Prostate gland (tissue), 2 donors: Measurements from ENCODE around the gene FGD5.

ENCODE experiments used
- CTCF ChIP-seq, 4 experiments: fragments of 200-600 bp in 2 of 4; fragments of 450-650 bp in 2 of 4; sonication (generic) in 2 of 4; IDR thresholded peaks; 1 replicate in 3 of 4; 2 replicates in 1 of 4; pipeline ENCODE4 v1.5.1; 2016 to 2019; ENCODE audit warnings: antibody characterized with exemption in 4 of 4, mild to moderate bottlenecking in 2 of 4, moderate library complexity in 2 of 4
- POLR2A ChIP-seq: fragments of 450-650 bp; IDR thresholded peaks from one replicate; pipeline ENCODE4 v1.6.1; 2016; ENCODE audit warnings: antibody characterized with exemption, mild to moderate bottlenecking
- POLR2AphosphoS5 ChIP-seq: sonication (generic); formaldehyde crosslinking; IDR thresholded peaks from one replicate; pipeline ENCODE4 v1.6.1; 2017; ENCODE audit warnings: antibody characterized with exemption

DNA sequence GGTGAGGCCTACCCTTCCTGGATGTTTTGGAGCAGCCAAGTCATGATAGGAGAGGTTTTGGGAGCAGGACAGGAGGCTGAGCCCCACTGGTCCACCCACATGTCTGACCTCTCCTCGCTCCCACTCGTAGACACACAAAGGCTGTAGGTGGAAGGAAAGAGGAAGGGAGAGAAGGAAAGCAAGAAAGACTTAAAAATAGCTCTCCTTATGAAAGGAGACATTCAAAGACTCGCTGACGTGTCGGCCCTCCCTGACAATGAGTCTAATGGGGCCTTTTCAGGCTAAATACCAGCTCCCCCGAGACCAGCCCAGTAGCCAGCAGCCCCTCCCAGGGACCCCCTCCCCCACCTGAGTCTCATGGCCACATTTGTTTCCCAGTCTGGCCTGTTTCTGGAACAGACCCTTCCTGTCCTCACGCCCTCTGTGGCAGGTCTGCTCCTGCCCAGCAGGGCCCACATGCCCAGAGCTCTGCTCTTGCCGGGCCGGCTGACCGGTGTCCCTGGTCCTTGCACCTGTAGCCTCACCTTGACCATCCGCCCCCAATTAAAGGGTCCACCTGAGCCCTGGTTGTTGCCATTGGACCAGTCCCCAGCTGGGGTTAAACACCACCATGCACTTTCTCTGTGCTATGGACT lies 49.3 kb downstream of the FGD5 start:
- TF ChIP-seq POLR2A (no peak), CTCF (IDR thresholded peaks at IDR 0.05) (no peak), POLR2AphosphoS5 (no peak)
